ENCODE measurements around the gene MGAT4C.

MGAT4C gene

DNA sequence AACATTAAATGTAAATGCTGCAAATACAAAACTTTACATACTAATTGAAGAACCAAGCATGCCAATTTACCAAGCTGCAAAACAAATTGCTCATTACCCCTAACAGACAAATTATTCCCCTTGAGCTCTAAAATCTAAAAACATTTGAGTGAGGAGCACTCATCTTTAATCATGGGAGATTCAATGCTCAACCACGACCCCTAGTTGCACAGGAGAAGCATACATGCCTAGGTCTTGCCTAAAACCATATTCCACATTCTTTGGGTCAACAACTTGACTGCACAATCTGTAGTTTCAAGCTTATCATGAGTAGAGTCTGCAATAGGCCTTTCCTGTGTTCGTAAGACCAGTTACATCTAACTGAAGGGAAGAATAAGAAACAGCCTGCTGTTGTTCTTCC is 69.7 kb downstream of the MGAT4C start:
- H3K4me3 ChIP-seq (ENCODE audit: low read depth, low read length): no peak overlapping the region
- TF ChIP-seq, protein P1, sequence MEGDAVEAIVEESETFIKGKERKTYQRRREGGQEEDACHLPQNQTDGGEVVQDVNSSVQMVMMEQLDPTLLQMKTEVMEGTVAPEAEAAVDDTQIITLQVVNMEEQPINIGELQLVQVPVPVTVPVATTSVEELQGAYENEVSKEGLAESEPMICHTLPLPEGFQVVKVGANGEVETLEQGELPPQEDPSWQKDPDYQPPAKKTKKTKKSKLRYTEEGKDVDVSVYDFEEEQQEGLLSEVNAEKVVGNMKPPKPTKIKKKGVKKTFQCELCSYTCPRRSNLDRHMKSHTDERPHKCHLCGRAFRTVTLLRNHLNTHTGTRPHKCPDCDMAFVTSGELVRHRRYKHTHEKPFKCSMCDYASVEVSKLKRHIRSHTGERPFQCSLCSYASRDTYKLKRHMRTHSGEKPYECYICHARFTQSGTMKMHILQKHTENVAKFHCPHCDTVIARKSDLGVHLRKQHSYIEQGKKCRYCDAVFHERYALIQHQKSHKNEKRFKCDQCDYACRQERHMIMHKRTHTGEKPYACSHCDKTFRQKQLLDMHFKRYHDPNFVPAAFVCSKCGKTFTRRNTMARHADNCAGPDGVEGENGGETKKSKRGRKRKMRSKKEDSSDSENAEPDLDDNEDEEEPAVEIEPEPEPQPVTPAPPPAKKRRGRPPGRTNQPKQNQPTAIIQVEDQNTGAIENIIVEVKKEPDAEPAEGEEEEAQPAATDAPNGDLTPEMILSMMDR (IDR thresholded peaks at IDR 0.05; ENCODE audit: low read depth, low read length): peak; percentile 28
- TF ChIP-seq, protein P2, sequence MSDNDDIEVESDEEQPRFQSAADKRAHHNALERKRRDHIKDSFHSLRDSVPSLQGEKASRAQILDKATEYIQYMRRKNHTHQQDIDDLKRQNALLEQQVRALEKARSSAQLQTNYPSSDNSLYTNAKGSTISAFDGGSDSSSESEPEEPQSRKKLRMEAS (IDR thresholded peaks at IDR 0.05; ENCODE audit: low read depth, low read length): no peak
- TF ChIP-seq MYC (IDR thresholded peaks at IDR 0.05; ENCODE audit: low read depth, low read length): no peak
- TF ChIP-seq POLR2A (IDR thresholded peaks at IDR 0.05; ENCODE audit: extremely low read depth, insufficient read length): no peak
- DNase-seq (ENCODE audit: low read depth): peak; percentile 27

DNA sequence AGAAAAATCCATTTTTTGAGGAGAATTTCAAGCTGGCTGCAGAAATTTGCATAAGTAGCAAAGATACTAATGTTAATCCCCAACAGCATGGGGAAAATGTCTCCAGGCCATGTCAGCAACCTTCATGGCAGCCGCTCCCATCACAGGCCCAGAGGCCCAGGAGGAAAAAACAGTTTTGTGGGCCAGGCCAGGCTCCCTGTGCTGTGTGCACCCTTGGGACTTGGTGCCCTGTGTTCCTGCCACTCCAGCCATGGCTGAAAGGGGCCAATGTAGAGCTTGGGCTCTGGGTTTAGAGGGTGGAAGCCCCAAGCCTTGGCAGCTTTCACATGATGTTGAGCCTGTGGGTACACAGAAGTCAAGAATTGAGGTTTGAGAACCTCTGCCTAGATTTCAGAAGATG is 76.3 kb downstream of the MGAT4C start:
- no peak for DNase-seq (ENCODE audit: low read depth)
- TF ChIP-seq, protein P1 (IDR thresholded peaks at IDR 0.05; ENCODE audit: low read depth, low read length): no peak
- TF ChIP-seq, protein P2 (IDR thresholded peaks at IDR 0.05; ENCODE audit: low read depth, low read length): no peak
- TF ChIP-seq MYC (IDR thresholded peaks at IDR 0.05; ENCODE audit: low read depth, low read length): no peak
- no peak overlapping the region for H3K4me3 ChIP-seq (ENCODE audit: low read depth, low read length)

GRCh38 chr12:86174188-86174587 is 82.0 kb downstream of the MGAT4C start:
- H3K4me3 ChIP-seq (ENCODE audit: low read depth, low read length): no peak overlapping the region
- TF ChIP-seq, protein P1 (IDR thresholded peaks at IDR 0.05; ENCODE audit: low read depth, low read length): no peak
- no peak for TF ChIP-seq MYC (IDR thresholded peaks at IDR 0.05; ENCODE audit: low read depth, low read length)
- no peak for DNase-seq (ENCODE audit: low read depth)

DNA sequence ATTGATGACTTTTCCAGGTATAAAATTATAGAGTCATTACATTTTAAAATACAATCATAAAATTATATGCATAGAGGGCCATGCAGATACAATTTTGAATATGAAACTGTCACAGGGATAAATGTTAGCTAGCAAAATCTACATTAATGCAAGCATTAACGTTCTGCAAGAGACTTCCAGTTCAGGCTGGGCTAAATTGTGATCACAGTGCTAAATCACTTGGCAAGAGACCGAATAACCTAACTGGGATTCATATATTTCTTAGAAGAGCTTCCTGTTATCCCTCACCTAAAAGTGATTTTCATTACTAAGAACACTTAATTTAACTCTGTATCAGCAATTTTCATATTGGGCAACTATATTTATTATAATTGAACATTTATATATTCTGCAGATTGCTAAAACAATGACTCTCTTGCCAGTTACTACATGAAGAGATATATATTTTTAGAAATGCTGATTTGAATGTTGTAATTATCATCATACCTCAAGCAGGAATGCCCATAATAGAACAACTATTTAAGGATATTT is 83.2 kb downstream of the MGAT4C start:
- H3K4me3 ChIP-seq (ENCODE audit: low read depth, low read length): no peak overlapping the region
- no peak for TF ChIP-seq MYC (IDR thresholded peaks at IDR 0.05; ENCODE audit: low read depth, low read length)
- TF ChIP-seq, protein P2 (IDR thresholded peaks at IDR 0.05; ENCODE audit: low read depth, low read length): no peak
- no peak for TF ChIP-seq POLR2A (IDR thresholded peaks at IDR 0.05; ENCODE audit: extremely low read depth, insufficient read length)
- TF ChIP-seq, protein P1 (IDR thresholded peaks at IDR 0.05; ENCODE audit: low read depth, low read length): no peak
- no peak for DNase-seq (ENCODE audit: low read depth)

GRCh38 chr12:86170051-86170450 is 86.1 kb downstream of the MGAT4C start:
- TF ChIP-seq POLR2A (IDR thresholded peaks at IDR 0.05; ENCODE audit: extremely low read depth, insufficient read length) (no peak), MYC (IDR thresholded peaks at IDR 0.05; ENCODE audit: low read depth, low read length) (no peak)
- TF ChIP-seq, protein P1 (IDR thresholded peaks at IDR 0.05; ENCODE audit: low read depth, low read length): no peak
- TF ChIP-seq, protein P2 (IDR thresholded peaks at IDR 0.05; ENCODE audit: low read depth, low read length): no peak
- DNase-seq (ENCODE audit: low read depth): no peak
- H3K4me3 ChIP-seq (ENCODE audit: low read depth, low read length): no peak overlapping the region

- TF ChIP-seq, protein P1 (IDR thresholded peaks at IDR 0.05; ENCODE audit: low read depth, low read length): no peak
- TF ChIP-seq, protein P2 (IDR thresholded peaks at IDR 0.05; ENCODE audit: low read depth, low read length): no peak
- no peak for TF ChIP-seq POLR2A (IDR thresholded peaks at IDR 0.05; ENCODE audit: extremely low read depth, insufficient read length)
- TF ChIP-seq MYC (IDR thresholded peaks at IDR 0.05; ENCODE audit: low read depth, low read length): no peak
These were observed 97.2 kb downstream of the MGAT4C start for GRCh38 chr12:86158956-86159355.

More at GRCh38 chr12:86158956-86159355, 97.2 kb downstream of the MGAT4C start:
- DNase-seq (ENCODE audit: low read depth): no peak
- H3K4me3 ChIP-seq (ENCODE audit: low read depth, low read length): no peak overlapping the region
